ENCODE data around the gene CLDN6.

DNA sequence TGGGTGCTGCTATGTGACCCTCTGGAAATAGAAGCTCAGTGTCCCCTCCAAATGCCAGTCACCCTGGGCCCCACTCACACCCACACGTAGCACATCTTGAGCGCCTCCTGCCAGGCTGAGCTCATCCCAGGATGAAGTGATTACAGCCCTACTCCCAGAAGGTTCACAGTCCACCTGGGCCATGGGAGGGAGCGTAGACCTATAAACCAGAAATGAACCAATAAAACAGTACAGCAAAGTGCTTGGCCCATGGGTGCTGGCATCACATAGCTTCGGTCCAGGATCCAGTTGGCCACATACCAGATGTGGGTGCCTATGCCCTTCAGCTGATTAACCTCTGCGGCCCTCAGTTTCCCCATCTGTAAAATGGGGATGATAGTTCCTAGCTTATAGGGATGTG, 20.9 kb upstream of the CLDN6 start:
- TF ChIP-seq, protein P1, sequence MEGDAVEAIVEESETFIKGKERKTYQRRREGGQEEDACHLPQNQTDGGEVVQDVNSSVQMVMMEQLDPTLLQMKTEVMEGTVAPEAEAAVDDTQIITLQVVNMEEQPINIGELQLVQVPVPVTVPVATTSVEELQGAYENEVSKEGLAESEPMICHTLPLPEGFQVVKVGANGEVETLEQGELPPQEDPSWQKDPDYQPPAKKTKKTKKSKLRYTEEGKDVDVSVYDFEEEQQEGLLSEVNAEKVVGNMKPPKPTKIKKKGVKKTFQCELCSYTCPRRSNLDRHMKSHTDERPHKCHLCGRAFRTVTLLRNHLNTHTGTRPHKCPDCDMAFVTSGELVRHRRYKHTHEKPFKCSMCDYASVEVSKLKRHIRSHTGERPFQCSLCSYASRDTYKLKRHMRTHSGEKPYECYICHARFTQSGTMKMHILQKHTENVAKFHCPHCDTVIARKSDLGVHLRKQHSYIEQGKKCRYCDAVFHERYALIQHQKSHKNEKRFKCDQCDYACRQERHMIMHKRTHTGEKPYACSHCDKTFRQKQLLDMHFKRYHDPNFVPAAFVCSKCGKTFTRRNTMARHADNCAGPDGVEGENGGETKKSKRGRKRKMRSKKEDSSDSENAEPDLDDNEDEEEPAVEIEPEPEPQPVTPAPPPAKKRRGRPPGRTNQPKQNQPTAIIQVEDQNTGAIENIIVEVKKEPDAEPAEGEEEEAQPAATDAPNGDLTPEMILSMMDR (IDR thresholded peaks at IDR 0.05; ENCODE audit: low read length) = no peak
- TF ChIP-seq EZH2 (IDR thresholded peaks at IDR 0.05; ENCODE audit: borderline replicate concordance, low read length) = no peak

Data from OCI-LY1 (cell line).